Fibroblast of lung (primary cell): ENCODE data around the gene DIO3. TPM values are rescaled to one million over a fixed set of nuclear protein-coding genes. Genes with fewer than 3 reads are reported as not detected.

ENCODE experiments used
- DNase-seq, 2 donors: peaks; one replicate each; pipeline versions ENCODE4 v3.0.0 to v3.0.0-alpha.2; 2010; ENCODE audit warnings: low read depth in 2 of 2
- H2AFZ ChIP-seq: 2 replicates; pipeline ENCODE4 v1.5.1; 2012; ENCODE audit warnings: low read length, control low read depth, inconsistent platforms
- H3K27ac ChIP-seq: 2 replicates; pipeline ENCODE4 v1.5.1; 2011; ENCODE audit warnings: low read length, control low read depth; ENCODE audit not compliant: insufficient read depth
- H3K27me3 ChIP-seq: 2 replicates; pipeline ENCODE4 v1.5.1; 2011; ENCODE audit warnings: mild to moderate bottlenecking, low read length; ENCODE audit not compliant: control insufficient read depth, insufficient read depth
- H3K36me3 ChIP-seq: 2 replicates; pipeline ENCODE4 v1.5.1; 2011; ENCODE audit warnings: low read length; ENCODE audit not compliant: control insufficient read depth, insufficient read depth
- H3K4me1 ChIP-seq: 2 replicates; pipeline ENCODE4 v1.5.1; 2011; ENCODE audit warnings: low read length; ENCODE audit not compliant: control insufficient read depth, insufficient read depth; ENCODE audit errors: extremely low read depth
- H3K4me2 ChIP-seq: 2 replicates; pipeline ENCODE4 v1.5.1; 2011; ENCODE audit warnings: low read length, control low read depth; ENCODE audit not compliant: insufficient read depth; ENCODE audit errors: extremely low read depth
- H3K4me3 ChIP-seq, 4 experiments: fragments of 200-600 bp in 1 of 4; sonication (generic) in 1 of 4; replicated peaks in 1 of 4; 2 replicates each; pipeline ENCODE4 v1.5.1; 2011 to 2016; ENCODE audit warnings: low read length in 4 of 4, low read depth in 3 of 4, mild to moderate bottlenecking in 3 of 4, control low read depth in 2 of 4, inconsistent platforms in 1 of 4, mixed read lengths in 1 of 4; ENCODE audit not compliant: insufficient read depth in 1 of 4; ENCODE audit errors: control extremely low read depth in 1 of 4
- H3K79me2 ChIP-seq: 2 replicates; pipeline ENCODE4 v1.5.1; 2012; ENCODE audit warnings: mild to moderate bottlenecking, low read length, inconsistent platforms; ENCODE audit not compliant: control insufficient read depth, insufficient read depth
- H3K9ac ChIP-seq: 2 replicates; pipeline ENCODE4 v1.5.1; 2011; ENCODE audit warnings: mild to moderate bottlenecking, low read length, control low read depth; ENCODE audit not compliant: insufficient read depth
- H3K9me3 ChIP-seq: 2 replicates; pipeline ENCODE4 v1.5.1; 2012; ENCODE audit warnings: low read depth, low read length; ENCODE audit not compliant: control insufficient read depth, insufficient read depth
- H4K20me1 ChIP-seq: 2 replicates; pipeline ENCODE4 v1.5.1; 2011; ENCODE audit warnings: low read length; ENCODE audit not compliant: control insufficient read depth, insufficient read depth; ENCODE audit errors: extremely low read depth
- EZH2 ChIP-seq: IDR thresholded peaks from 2 replicates; pipeline ENCODE4 v1.5.1; 2012; ENCODE audit warnings: low read length, control low read depth, mild to moderate bottlenecking; ENCODE audit errors: missing control alignments
- polyA plus RNA-seq, 2 donors: library from polyadenylated mRNA; depleted of rRNA in 1 of 2; stranded (reverse) in 1 of 2; unstranded in 1 of 2; fragments of >200 nt; gene quantifications; 2 replicates each; pipeline ENCODE4 v1.2.1, GENCODE V29; 2011 to 2012; ENCODE audit warnings: missing spikeins in 1 of 2
- total RNA-seq: library from RNA; depleted of rRNA; stranded (reverse); fragments of >200 nt; gene quantifications from 2 replicates; pipeline ENCODE4 v1.2.1, GENCODE V29; 2014
- TF ChIP-seq, protein P1 (sequence below), 2 donors: IDR thresholded peaks in 1 of 2; conservative IDR thresholded peaks in 1 of 2; 1 replicate in 1 of 2; 2 replicates in 1 of 2; pipeline ENCODE4 v1.5.1; 2011 to 2012; ENCODE audit warnings: low read length in 2 of 2, control low read depth in 1 of 2, inconsistent platforms in 1 of 2, low read depth in 1 of 2, mild to moderate bottlenecking in 1 of 2

Gene DIO3
- total and polyA plus RNA-seq, 2 donors (not counting 1 experiment from before 2014, with no cell fraction given), result 0.17 TPM; not detected in 1

- no peaks in the 10 kb centered on the region for H3K36me3 ChIP-seq
- H3K4me1 ChIP-seq, result no peaks in the 10 kb centered on the region
- H3K4me3 ChIP-seq, result no peak overlapping the region
- H4K20me1 ChIP-seq, result no peaks in the 10 kb centered on the region
- TF ChIP-seq EZH2, result no peak
- TF ChIP-seq, protein P1, sequence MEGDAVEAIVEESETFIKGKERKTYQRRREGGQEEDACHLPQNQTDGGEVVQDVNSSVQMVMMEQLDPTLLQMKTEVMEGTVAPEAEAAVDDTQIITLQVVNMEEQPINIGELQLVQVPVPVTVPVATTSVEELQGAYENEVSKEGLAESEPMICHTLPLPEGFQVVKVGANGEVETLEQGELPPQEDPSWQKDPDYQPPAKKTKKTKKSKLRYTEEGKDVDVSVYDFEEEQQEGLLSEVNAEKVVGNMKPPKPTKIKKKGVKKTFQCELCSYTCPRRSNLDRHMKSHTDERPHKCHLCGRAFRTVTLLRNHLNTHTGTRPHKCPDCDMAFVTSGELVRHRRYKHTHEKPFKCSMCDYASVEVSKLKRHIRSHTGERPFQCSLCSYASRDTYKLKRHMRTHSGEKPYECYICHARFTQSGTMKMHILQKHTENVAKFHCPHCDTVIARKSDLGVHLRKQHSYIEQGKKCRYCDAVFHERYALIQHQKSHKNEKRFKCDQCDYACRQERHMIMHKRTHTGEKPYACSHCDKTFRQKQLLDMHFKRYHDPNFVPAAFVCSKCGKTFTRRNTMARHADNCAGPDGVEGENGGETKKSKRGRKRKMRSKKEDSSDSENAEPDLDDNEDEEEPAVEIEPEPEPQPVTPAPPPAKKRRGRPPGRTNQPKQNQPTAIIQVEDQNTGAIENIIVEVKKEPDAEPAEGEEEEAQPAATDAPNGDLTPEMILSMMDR (conservative IDR thresholded peaks at IDR 0.05 in 1 of 2, IDR thresholded peaks at IDR 0.05 in 1 of 2; ENCODE audit: low read depth in 1 of 2, low read length in 2 of 2), result peak in 1 of 2 donors; percentile 20
- peak in 1 of 2 donors; percentile 36 for DNase-seq
- peaks cover 25% of the 10 kb centered on the region for H3K27me3 ChIP-seq
- H3K79me2 ChIP-seq, result no peaks in the 10 kb centered on the region
- H3K9ac ChIP-seq, result no peak overlapping the region
- no peak overlapping the region for H3K4me2 ChIP-seq
- no peak overlapping the region for H3K27ac ChIP-seq
- no peaks in the 10 kb centered on the region for H3K9me3 ChIP-seq
- no peak overlapping the region for H2AFZ ChIP-seq
These were observed 3.2 kb upstream of the DIO3 start for GRCh38 chr14:101557811-101558738.

DNA sequence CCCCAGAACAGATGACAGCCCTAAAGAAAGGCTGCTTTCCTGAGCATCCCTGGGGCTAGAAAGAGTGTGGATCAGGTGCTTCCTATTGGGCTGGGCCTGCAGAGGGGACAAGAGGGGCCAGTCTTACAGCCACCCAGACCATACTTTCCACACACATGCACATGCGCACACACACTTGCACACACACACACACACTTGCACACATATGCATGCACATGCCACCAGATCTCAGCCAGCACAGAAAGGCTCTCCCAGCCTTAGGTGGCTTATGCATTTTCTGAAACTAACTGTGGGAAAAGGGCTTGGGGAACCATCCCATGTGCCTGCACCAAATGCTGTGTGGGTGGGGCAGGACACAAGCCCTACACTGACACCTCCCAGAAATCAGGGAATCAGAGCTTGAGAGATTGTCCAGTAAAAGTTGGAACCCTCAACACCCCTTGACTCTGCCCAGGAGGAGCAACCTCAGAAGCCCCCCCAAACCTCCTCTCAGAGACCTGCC, 2.5 kb upstream of the DIO3 start:
- H3K4me2 ChIP-seq, result no peak overlapping the region
- H3K27ac ChIP-seq, result no peak overlapping the region
- TF ChIP-seq, protein P1 (conservative IDR thresholded peaks at IDR 0.05 in 1 of 2, IDR thresholded peaks at IDR 0.05 in 1 of 2; ENCODE audit: low read depth in 1 of 2, low read length in 2 of 2), result no peak
- no peak for TF ChIP-seq EZH2
- H3K9me3 ChIP-seq, result no peaks in the 10 kb centered on the region
- no peaks in the 10 kb centered on the region for H3K4me1 ChIP-seq
- H3K4me3 ChIP-seq, result peak overlapping the region in 1 of 4 experiments; percentile 30
- DNase-seq, result peak in 1 of 2 donors; percentile 5
- H4K20me1 ChIP-seq, result no peaks in the 10 kb centered on the region
- H3K27me3 ChIP-seq, result peaks cover 27% of the 10 kb centered on the region
- H3K9ac ChIP-seq, result no peak overlapping the region
- H3K36me3 ChIP-seq, result no peaks in the 10 kb centered on the region
- H3K79me2 ChIP-seq, result no peaks in the 10 kb centered on the region
- H2AFZ ChIP-seq, result no peak overlapping the region

- Histone ChIP-seq H3K4me1 (no peaks in the 10 kb centered on the region), H3K4me2 (no peak overlapping the region), H3K4me3 (peak overlapping the region in 1 of 4 experiments; percentile 30), H3K9ac (no peak overlapping the region), H3K9me3 (no peaks in the 10 kb centered on the region), H3K27ac (no peak overlapping the region), H4K20me1 (no peaks in the 10 kb centered on the region), H3K79me2 (no peaks in the 10 kb centered on the region), H3K36me3 (no peaks in the 10 kb centered on the region), H2AFZ (no peak overlapping the region), H3K27me3 (peaks cover 32% of the 10 kb centered on the region)
- no peak for DNase-seq
- no peak for TF ChIP-seq EZH2
- TF ChIP-seq, protein P1 (conservative IDR thresholded peaks at IDR 0.05 in 1 of 2, IDR thresholded peaks at IDR 0.05 in 1 of 2; ENCODE audit: low read depth in 1 of 2, low read length in 2 of 2), result no peak
These were observed 2.1 kb upstream of the DIO3 start for GRCh38 chr14:101559250-101559623.
